Skeletal muscle satellite cell (primary cell): ENCODE data around the gene ANKRD16.
"Not testable (repeated sequence)": the region's sequence is repeated elsewhere in the genome, so short reads cannot be mapped to it uniquely, and the experiment has no call there.

Experiments
- H3K27me3 ChIP-seq: 2 replicates; pipeline ENCODE4 v1.7.0; 2013; ENCODE audit warnings: low read length; ENCODE audit not compliant: control insufficient read depth, insufficient read depth
- H3K36me3 ChIP-seq: 2 replicates; pipeline ENCODE4 v1.7.0; 2013; ENCODE audit warnings: mild to moderate bottlenecking, control low read depth, low read length; ENCODE audit not compliant: insufficient read depth
- H3K4me1 ChIP-seq: 2 replicates; pipeline ENCODE4 v1.7.0; 2013; ENCODE audit warnings: low read length; ENCODE audit not compliant: control insufficient read depth, insufficient read depth
- H3K4me2 ChIP-seq: 2 replicates; pipeline ENCODE4 v1.7.0; 2013; ENCODE audit warnings: mild to moderate bottlenecking, low read length
- H3K4me3 ChIP-seq: 2 replicates; pipeline ENCODE4 v1.7.0; 2013; ENCODE audit warnings: low read length
- H3K9ac ChIP-seq: 2 replicates; pipeline ENCODE4 v1.7.0; 2013; ENCODE audit warnings: mild to moderate bottlenecking, low read depth, low read length, moderate library complexity
- H3K9me3 ChIP-seq: replicated peaks from 2 replicates; pipeline ENCODE4 v1.7.0; 2013; ENCODE audit warnings: mild to moderate bottlenecking, control low read depth, low read length

Gene ANKRD16

DNA sequence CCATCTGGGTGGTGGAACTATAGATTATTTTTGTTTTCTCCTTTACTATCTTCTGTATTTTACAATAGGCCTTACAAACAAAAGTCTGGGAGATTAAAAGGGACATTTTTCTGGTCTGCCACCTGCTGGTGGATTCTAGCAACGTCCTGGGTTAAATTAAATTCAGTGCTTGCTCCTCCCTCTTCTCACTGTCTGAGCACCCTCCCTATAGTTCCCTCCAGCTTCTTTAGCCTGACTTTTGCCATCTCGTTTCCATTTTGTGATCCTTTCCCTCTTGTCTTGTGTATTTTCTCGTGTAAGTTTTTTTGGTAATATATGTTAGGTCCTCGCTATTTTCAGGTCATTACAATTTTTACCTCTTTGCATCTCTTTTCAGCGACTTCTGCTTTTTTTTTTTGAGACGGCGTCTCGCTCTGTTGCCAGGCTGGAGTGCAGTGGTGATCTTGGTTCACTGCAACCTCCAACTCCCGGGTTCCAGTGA lies 16.1 kb downstream of the ANKRD16 start:
- no peak overlapping the region for H3K4me3 ChIP-seq

GRCh38 chr10:5871596-5871995 lies 18.1 kb downstream of the ANKRD16 start:
- H3K9me3 ChIP-seq, result no peaks in the 10 kb centered on the region
- H3K9ac ChIP-seq, result no peak overlapping the region
- peaks cover 3% of the 10 kb centered on the region for H3K4me1 ChIP-seq
- H3K4me3 ChIP-seq, result no peak overlapping the region
- peaks cover 6% of the 10 kb centered on the region for H3K36me3 ChIP-seq
- H3K27me3 ChIP-seq, result no peaks in the 10 kb centered on the region
- no peak overlapping the region for H3K4me2 ChIP-seq

More for the DNA sequence above, 16.1 kb downstream of the ANKRD16 start:
- H3K9ac ChIP-seq, result no peak overlapping the region
- H3K27me3 ChIP-seq, result no peaks in the 10 kb centered on the region
- no peaks in the 10 kb centered on the region for H3K9me3 ChIP-seq
- no peak overlapping the region for H3K4me2 ChIP-seq
- H3K4me1 ChIP-seq, result peaks cover 3% of the 10 kb centered on the region
- H3K36me3 ChIP-seq, result peaks cover 16% of the 10 kb centered on the region

GRCh38 chr10:5869156-5869555 lies 20.5 kb downstream of the ANKRD16 start:
- H3K9me3 ChIP-seq, result no peaks in the 10 kb centered on the region
- H3K4me3 ChIP-seq, result no peak overlapping the region
- H3K4me1 ChIP-seq, result no peaks in the 10 kb centered on the region

DNA sequence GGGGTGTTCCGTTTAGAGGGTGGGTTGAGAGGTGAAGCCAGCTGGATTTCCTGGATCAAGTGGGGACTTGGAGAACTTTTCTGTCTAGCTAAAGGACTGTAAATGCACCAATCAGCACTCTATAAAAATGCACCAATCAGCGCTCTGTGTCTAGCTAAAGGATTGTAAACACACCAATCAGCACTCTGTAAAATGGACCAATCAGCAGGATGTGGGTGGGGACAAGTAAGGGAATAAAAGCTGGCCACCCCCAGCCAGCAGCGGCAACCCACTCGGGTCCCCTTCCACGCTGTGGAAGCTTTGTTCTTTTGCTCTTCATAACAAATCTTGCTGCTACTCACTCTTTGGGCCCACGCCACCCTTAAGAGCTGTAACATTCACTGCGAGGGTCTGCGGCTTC lies 21.3 kb downstream of the ANKRD16 start:
- H3K4me1 ChIP-seq, H3K9ac ChIP-seq, H3K4me3 ChIP-seq, H3K27me3 ChIP-seq, H3K9me3 ChIP-seq, H3K4me2 ChIP-seq, H3K36me3 ChIP-seq: not testable (repeated sequence)

More at GRCh38 chr10:5869156-5869555, 20.5 kb downstream of the ANKRD16 start:
- Histone ChIP-seq H3K27me3 (no peaks in the 10 kb centered on the region), H3K9ac (no peak overlapping the region), H3K4me2 (no peak overlapping the region), H3K36me3 (no peaks in the 10 kb centered on the region)

- not testable (repeated sequence) for H3K9ac ChIP-seq, H3K4me3 ChIP-seq
Observed at GRCh38 chr10:5867091-5867615, 22.5 kb downstream of the ANKRD16 start.

GRCh38 chr10:5866451-5867081 lies 23.1 kb downstream of the ANKRD16 start:
- not testable (repeated sequence) for H3K4me3 ChIP-seq, H3K4me1 ChIP-seq, H3K9ac ChIP-seq, H3K4me2 ChIP-seq, H3K27me3 ChIP-seq, H3K9me3 ChIP-seq, H3K36me3 ChIP-seq

More at GRCh38 chr10:5867091-5867615, 22.5 kb downstream of the ANKRD16 start:
- not testable (repeated sequence) for H3K9me3 ChIP-seq, H3K4me2 ChIP-seq, H3K4me1 ChIP-seq, H3K36me3 ChIP-seq, H3K27me3 ChIP-seq

- H3K9ac ChIP-seq, H3K36me3 ChIP-seq, H3K27me3 ChIP-seq, H3K4me3 ChIP-seq, H3K9me3 ChIP-seq, H3K4me2 ChIP-seq: not testable (repeated sequence)
- H3K4me1 ChIP-seq, result peaks cover 15% of the 10 kb centered on the region
Observed at GRCh38 chr10:5862981-5863685, 26.6 kb downstream of the ANKRD16 start.

DNA sequence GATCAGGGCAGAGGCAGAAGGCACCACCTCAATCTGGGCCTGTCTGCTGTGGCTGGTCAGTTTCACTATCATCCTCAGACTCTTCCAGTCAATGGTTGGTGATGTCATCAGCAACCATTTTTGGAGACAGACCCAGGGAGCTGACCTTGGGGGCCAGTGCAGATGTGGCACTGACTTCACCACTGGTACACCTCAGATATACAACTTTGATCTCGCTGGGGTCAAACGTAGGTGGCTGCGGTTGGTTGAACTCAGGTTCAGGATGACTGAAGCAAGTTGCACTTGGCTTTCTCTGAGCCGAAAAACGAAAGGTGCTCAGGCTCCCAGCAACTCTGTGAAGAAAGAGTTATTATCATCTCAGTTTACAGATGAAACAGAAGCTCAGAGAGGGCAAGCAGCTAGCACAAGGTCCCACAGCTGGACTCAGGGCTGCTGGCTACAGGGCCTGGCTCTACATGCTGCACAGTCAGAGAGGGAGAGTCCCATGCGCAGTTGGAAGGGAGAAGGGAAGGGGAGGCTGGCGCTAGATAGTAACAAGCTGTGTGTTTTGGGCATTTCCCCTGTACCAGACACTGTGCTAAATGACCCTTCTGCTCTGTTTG lies 27.2 kb downstream of the ANKRD16 start:
- H3K36me3 ChIP-seq, result no peaks in the 10 kb centered on the region
- H3K27me3 ChIP-seq, result no peaks in the 10 kb centered on the region
- H3K4me3 ChIP-seq, result no peak overlapping the region
- H3K4me2 ChIP-seq, result no peak overlapping the region
- H3K9me3 ChIP-seq, result no peaks in the 10 kb centered on the region
- H3K4me1 ChIP-seq, result peaks cover 15% of the 10 kb centered on the region
- no peak overlapping the region for H3K9ac ChIP-seq

- no peaks in the 10 kb centered on the region for H3K36me3 ChIP-seq
- H3K4me1 ChIP-seq, result peaks cover 15% of the 10 kb centered on the region
- H3K4me2 ChIP-seq, result no peak overlapping the region
- no peak overlapping the region for H3K4me3 ChIP-seq
- no peaks in the 10 kb centered on the region for H3K9me3 ChIP-seq
- no peak overlapping the region for H3K9ac ChIP-seq
- peaks cover 5% of the 10 kb centered on the region for H3K27me3 ChIP-seq
Observed at GRCh38 chr10:5860066-5860465, 29.6 kb downstream of the ANKRD16 start.

GRCh38 chr10:5858811-5859210 lies 30.9 kb downstream of the ANKRD16 start:
- peaks cover 5% of the 10 kb centered on the region for H3K27me3 ChIP-seq
- no peak overlapping the region for H3K4me3 ChIP-seq
- H3K4me1 ChIP-seq, result peaks cover 15% of the 10 kb centered on the region
- H3K9ac ChIP-seq, result no peak overlapping the region
- no peaks in the 10 kb centered on the region for H3K36me3 ChIP-seq
- H3K4me2 ChIP-seq, result no peak overlapping the region
- H3K9me3 ChIP-seq, result no peaks in the 10 kb centered on the region

GRCh38 chr10:5856701-5857004 lies 33.0 kb downstream of the ANKRD16 start:
- Histone ChIP-seq H3K4me2 (no peak overlapping the region), H3K36me3 (no peaks in the 10 kb centered on the region), H3K9ac (no peak overlapping the region), H3K4me3 (no peak overlapping the region), H3K4me1 (peaks cover 7% of the 10 kb centered on the region), H3K9me3 (no peaks in the 10 kb centered on the region), H3K27me3 (peaks cover 5% of the 10 kb centered on the region)
